ENCODE data around the gene CCDC148.
"Not testable (repeated sequence)": the region's sequence is repeated elsewhere in the genome, so short reads cannot be mapped to it uniquely, and the experiment has no call there.

CCDC148 gene

GRCh38 chr2:158481116-158481515 is 24.6 kb upstream of the CCDC148 start:
- no peak for DNase-seq

DNA sequence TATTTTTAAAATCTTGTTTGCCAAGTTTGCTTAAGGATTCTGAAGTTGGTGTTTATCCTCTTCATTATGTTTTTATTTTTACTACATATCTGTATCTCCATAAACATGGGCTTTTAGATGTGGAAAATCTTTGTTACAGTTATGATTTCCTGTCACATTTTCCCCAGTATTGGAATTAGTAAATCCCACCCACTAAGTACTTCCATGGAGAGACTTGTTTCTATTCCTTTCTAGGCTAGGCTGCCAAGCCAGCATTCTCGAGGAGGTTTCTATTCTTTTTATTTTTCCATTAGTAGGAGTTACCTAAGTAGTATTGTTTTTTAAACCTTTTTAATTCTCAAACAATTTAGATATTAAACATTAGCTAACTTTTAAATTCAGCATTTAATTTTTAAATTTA is 22.3 kb upstream of the CCDC148 start:
- no peak for DNase-seq

DNA sequence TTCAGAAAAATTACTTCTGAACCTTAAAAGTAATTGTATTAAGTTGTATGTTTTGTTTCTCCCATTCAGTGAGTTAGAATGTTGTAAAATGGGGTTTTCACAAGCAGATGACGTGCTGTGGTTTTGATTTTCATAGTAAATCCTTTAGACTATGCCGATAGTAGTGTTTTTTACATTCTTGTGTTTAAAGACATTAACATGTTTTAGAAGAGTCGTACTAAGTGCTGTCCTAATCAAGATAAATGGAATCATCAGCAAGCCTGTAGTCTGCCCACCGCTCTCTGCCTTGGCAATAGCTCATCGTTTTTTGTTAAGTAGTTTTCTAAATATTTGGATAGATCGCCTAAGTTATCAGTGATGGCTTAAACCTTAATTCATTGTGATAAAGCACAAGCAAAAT is 21.7 kb upstream of the CCDC148 start:
- DNase-seq: no peak

GRCh38 chr2:158477202-158477601 is 20.6 kb upstream of the CCDC148 start:
- DNase-seq: no peak

DNA sequence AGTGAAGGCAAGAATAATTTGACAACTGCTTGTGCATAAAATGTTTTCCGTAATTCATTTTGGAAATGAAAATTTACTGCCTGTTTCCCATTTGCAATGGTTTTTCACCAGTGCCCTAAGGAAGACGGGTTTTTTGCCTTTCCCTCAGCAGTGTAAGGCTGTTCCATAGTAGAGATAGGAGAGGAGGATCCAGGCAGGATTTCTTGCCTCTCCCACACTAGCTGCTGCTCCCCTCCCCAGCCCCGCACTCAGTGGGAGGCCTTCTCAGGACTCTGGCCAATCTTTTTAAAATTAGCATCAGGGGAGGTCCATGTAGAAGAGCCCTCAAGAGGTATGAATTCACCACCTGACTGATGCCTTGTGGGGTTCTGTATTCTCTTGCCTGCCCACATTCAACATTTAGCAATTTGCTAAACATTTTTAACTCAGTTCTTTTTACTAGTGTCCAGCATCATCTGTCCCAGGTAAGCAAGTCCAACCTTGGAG is 18.0 kb upstream of the CCDC148 start:
- DNase-seq: not testable (repeated sequence)

DNA sequence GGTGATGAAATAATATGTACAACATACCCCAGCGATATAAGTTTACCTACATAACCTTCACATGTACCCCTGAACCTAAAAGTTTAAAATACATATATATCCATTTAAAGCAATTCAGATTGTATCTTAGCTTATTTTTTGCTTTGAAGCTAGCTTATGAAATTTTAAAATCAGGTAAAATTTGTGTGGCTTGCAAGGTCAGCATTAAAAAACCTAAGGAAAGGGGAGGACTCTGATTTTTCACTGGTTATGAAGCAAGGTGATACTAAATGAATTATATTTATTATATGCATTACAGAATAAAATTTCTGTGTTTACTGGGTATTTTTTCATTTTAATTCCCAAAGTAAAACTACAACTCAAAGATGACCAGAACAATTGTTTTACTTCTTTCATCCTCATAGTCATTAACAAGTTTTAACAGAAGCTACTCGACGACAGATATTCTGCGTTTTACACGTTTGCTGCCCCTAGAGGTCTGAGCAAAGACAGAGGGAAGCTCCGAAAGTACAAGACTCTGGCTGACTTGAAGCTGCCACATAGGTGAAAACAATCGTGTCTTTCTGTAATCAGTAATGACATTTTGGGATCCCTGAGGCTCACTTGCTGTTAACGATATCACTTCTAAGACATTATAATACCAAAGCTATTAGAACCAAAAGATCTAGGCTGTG is 17.3 kb upstream of the CCDC148 start:
- DNase-seq: no peak

GRCh38 chr2:158473300-158473699 is 16.7 kb upstream of the CCDC148 start:
- not testable (repeated sequence) for DNase-seq

- not testable (repeated sequence) for DNase-seq
Measured at GRCh38 chr2:158472829-158473228, 16.3 kb upstream of the CCDC148 start.

DNA sequence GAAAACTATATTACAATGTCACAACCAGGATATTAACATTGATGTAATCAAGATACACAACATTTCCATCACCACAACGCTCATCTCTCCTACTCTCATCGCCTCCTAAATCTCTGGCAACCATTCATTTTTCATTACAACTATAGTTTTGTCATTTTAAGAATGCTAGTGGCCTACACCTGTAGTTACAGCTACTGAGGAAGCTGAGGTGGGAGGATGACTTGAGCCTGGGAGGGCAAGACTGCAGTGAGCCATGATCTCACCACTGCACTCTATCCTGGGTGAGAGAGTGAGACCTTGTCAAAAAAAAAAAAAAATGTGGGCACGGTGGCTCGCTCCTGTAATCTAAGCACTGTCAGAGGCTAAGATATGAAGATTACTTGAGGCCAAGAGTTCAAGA is 10.7 kb upstream of the CCDC148 start:
- DNase-seq: no peak

GRCh38 chr2:158464426-158465281 is 8.1 kb upstream of the CCDC148 start:
- no peak for DNase-seq

GRCh38 chr2:158463496-158464095 is 7.0 kb upstream of the CCDC148 start:
- DNase-seq: no peak

GRCh38 chr2:158460632-158461297 is 4.2 kb upstream of the CCDC148 start:
- no peak for DNase-seq

DNA sequence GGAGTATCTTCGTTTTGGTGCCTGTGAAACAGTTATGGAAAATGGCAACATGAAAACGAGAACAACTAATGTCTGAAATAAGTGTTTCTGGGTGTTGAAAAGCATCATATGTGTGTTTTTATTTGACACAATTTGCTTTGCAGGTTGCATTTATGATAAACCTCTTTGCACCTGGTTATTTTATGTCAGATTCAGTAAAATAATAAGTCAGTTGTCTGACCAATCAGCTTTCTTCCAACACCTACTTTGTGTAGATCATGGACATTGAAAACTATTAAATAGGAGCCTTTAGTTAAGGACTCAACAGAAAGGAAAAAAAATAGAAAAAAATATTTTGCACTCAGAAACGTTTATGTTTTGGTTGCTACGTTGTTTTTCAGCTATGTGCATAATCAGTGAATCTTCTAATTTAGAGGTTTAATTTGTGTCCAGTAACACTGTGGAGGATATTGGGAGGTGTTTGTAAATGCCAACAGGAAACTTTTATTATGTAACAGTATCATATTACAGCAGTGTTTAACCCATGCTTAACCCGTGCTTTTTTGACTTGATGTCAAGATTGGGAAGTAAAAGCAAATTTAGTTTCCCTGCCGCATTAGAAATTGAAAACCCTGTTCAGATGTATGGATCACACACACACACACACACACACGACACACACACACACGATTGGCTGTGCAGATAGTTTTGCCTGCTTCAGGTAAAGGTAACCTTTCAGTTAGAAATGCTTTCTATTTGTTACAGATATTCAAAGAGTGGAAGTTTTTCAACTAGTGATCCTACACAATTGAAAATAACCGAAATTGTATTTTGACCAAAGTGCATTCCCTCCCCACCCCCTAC is 2.8 kb upstream of the CCDC148 start:
- no peak for DNase-seq

GRCh38 chr2:158458617-158458920 is 2.0 kb upstream of the CCDC148 start:
- no peak for DNase-seq

- peak; percentile 64 for DNase-seq
Measured at GRCh38 chr2:158457826-158458616, 1.5 kb upstream of the CCDC148 start.

GRCh38 chr2:158457092-158457825 is 706 bp upstream of the CCDC148 start:
- DNase-seq: peak; percentile 53

DNA sequence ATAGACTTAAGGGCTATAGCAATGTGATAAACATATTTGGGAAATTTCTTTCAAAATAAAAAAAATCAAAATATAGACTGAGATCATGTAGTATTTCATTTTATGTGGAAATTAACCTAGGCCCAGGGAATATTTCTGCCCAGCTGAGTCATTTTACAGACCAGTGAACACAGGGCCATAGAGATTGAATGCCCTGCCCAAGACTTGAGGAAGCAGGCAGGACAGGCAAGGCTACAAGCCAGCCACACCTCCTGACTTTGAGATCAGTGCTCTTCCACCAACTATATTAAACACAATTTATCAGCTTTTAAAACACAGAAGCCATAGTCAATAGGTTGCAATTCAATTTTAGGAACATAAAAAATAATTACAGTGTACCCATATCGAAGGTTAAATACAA is 12.9 kb downstream of the CCDC148 start:
- no peak for DNase-seq

DNA sequence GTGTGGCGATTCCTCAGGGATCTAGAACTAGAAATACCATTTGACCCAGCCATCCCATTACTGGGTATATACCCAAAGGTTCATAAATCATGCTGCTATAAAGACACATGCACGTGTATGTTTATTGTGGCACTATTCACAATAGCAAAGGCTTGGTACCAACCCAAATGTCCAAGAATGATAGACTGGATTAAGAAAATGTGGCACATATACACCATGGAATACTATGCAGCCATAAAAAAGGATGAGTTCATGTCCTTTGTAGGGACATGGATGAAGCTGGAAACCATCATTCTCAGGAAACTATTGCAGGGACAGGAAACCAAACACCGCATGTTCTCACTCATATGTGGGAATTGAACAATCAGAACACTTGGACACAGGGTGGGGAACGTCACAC is 17.5 kb downstream of the CCDC148 start:
- not testable (repeated sequence) for DNase-seq

DNA sequence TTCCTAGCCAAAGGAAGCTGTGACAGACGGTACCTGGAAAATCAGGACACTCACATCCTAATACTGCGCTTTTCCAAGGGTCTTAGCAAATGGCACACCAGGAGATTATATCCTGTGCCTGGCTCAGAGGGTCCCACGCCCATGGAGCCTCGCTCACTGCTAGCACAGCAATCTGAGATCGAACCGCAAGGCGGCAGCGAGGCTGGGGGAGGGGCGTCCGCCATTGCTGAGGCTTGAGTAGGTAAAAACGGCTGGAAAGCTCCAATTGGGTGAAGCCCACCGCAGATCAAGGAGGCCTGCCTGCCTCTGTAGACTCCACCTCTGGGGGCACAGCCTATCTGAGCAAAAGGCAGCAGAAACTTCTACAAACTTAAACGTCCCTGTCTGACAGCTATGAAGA is 22.8 kb downstream of the CCDC148 start:
- not testable (repeated sequence) for DNase-seq

GRCh38 chr2:158432117-158432516 is 24.4 kb downstream of the CCDC148 start:
- no peak for DNase-seq

- no peak for DNase-seq
Measured at GRCh38 chr2:158414538-158414937, 42.0 kb downstream of the CCDC148 start.

Measured in activated naive CD4-positive, alpha-beta T cell treated with Interleukin-2 at 50 U/mL for 16 hours (primary cell).